Lung microvascular endothelial cell (primary cell): ENCODE results near the gene ZP1. TPM values are rescaled to one million over a fixed set of nuclear protein-coding genes. Genes with fewer than 3 reads are reported as not detected.

Source experiments
- DNase-seq, 2 donors: peaks; one replicate each; pipeline versions ENCODE4 v3.0.0 to v3.0.0-alpha.2; 2010; ENCODE audit warnings: low read depth in 2 of 2
- total RNA-seq: library from RNA; depleted of rRNA; stranded (reverse); fragments of >200 nt; gene quantifications from 2 replicates; pipeline ENCODE4 v1.2.1, GENCODE V29; 2014

Gene ZP1
- total RNA-seq, 1 donor from 2014 or later: not detected

DNA sequence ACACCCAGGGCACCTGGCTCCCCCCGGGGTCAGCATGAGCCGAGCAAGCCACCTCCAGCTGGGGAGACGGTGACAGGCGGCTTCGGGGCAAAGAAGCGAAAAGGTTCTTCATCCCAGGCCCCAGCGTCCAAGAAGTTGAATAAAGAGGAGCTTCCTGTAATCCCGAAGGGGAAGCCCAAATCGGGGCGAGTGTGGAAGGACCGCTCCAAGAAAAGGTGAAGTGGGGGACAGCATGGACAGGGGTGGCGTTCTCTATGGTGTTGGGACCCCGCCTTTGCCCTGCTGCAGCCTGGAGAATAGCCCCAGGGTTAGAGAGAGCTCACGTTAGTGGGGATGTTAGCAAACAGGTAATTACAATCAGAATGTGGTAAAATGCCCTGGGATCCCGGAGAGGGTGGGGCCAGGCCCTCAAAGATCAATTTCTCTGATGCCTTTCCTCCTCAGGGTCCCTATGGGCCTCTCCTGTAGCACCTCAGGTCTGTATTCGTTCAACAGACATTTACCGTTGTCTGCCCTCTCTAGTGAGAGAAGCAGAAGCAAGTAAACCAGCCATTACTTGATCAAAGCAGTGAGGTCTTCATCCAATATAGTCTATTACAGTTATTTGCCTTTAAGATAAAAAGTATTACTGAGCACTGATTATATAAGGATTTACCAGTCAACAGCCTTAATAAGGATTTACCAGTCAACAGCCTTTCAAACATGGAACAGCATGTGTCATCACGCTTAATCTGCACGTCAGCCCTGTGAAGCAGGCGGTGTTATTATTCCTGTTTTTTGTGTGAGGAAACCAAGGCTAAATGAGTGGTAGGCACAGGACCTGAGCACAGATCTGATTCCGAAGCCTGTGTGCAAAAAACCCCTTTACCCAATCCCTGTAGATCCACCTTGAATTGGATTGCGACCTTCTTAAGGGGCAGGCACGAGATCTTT lies 24.4 kb upstream of the ZP1 start:
- peak; percentile 50 to 56 for DNase-seq

DNA sequence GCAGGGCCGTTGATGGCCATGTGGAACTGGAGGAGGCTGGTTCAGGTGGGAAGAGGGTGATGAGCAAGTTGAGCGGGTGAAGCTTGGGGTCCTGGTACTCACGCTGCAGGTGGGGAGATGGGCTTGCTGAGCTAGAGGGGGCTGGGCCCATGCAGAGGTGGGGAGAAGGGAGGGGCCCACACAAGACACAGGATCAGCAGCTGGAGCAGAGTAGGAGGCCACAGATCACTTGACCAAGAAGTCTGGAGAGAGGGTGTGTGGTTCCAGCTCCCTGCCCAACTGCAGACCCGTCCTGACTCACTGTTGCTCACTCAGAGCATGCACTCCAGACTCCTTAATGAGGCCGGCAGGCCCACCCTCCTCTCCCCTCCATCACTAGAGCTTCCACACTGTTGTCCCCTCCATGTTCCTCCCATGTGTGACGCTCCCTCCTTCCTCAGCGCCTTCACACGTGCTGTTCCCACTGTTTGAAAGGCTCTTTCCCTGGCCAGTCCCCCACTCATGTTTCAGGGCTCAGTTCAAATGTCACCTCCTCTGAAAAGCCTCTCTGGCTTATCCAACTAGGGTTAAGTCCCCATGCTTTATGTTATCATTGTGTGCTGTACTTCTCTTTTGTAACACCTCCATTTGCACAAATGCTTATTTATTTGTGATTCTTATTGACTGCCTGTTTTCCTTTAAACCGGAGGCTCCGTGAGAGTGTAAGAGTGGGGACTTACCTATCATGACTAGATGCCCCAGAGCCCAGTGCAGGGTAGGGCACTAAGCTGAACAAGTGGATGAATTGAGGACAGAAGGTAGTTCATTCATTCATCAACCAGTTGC lies 23.1 kb upstream of the ZP1 start:
- DNase-seq: peak in 1 of 2 donors; percentile 49

DNA sequence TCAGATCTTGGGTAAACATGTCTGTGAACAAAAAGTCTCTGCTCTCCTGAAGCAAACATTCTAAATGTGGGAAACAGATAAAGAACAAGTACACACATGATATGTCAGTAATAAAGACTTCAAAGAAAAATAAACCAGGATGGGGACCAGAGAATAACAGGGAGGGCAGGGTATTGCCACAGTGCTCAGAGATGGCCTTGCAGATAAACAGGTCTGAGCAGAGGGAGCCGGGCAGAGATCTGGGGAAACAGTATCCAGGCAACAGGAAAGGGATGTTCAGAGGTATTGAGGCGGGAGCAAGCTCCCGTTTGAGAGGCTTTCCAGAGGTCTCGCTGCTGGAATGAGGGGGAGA lies 22.5 kb upstream of the ZP1 start:
- DNase-seq: peak; percentile 11 to 22

DNA sequence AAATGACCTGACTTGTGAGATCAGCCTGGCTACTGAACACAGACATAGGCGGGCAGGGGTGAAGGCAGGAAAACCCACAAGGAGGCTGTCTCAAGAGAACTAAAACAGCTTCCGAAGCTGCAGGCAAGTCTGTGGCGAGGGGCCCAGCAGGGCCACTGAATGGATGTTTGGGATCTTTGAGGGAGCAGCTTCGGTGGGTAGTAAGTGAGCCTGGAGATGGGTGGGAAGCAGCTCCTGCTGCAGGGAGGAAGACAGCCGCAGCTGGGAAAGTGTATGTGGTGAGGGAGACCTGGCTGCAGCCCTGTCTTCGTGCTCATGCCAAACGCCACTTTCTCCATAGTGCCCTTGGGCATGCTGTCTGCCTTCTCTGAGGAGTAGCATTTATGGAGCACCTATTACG lies 22.0 kb upstream of the ZP1 start:
- no peak for DNase-seq

DNA sequence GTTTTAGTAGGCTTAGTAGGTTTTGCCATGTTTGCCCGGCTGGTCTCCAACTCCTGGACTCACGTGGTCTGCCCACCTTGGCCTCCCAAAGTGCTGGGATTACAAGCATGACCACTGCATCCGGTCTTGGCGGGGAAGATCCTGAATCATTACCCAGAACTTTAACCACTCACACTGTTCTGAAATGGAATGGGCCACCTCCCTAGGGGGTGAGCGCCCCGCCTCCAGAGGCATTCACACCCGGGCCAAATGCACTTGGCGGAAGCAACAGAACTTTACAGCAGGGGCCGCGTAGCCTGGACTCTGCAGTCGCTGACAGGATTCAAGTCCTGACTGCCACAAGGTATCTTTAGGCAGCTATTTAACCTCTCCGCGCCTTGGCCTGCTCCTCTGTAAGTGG lies 20.1 kb upstream of the ZP1 start:
- DNase-seq: no peak

DNA sequence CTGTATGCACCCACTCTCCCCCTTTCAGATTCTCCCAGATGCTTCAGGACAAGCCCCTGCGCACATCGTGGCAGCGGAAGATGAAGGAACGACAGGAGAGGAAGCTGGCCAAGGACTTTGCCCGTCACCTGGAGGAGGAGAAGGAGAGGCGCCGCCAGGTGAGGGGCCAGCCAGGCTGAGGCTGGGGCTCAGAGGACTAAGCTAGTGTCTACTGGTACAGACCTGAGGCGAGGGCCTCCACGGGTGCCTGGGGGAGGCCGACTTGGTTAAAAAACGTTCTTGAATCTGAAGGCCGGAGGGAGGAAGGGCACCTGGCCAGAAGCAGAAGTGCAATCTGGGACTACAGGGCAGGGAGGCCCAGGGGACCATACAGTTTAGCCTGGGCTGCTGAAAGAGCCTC lies 19.4 kb upstream of the ZP1 start:
- DNase-seq: no peak

DNA sequence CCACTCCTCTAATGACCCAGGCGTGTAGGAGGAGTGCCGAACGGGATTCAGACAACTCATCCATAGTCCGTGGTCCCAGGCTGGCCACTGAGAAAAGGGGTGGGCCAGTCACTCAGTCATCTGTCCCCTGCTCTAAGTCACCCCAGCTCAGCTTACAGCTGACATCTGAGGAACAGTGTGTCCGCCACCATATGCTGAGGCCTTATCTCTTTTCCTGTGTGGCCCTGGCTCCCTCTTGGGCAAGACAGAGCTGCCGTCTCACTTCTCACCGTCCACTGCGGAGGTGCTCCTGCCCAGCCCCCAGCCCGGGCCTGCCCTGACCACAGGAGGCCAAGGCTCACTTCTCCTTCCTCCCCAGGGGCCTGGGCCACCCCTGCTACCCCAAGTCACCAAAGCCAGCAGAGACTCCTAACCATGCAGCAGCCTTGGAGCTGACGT lies 18.6 kb upstream of the ZP1 start:
- no peak for DNase-seq

DNA sequence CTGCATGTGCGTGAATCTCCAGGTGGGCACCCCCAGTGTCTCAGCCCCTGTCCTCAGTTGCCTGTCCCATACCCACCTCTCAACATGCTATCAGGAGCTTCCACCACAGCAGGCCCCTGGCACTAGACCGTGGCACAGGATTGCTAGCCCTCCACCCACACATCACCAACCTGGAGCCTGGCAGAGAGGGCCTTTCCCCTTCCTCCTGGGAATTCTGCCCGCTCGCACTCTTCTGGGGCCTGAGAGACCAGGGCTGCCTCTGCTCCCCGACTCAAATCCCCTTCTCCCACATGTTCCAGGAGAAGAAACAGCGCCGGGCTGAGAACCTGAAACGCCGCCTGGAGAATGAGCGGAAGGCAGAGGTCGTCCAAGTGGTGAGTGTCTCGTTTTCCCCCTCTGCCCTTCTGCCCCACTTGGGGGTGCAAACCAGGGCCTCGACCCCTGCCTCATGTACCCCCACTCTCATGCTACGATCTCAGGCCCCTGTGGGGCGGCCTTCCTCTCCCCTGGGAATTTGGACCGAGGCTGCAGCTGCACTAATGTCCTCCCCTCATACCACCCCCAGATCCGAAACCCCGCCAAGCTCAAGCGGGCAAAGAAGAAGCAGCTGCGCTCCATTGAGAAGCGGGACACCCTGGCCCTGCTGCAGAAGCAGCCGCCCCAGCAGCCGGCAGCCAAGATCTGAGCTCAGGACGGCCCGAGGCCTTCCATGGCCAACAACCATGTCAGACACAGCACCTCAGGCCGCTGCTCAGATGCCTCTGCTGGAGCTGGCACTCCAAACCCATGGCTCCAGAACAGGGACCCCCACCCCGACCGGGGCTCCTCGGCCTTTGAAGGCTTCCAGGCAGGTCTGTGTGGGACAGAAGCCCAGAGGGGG lies 17.5 kb upstream of the ZP1 start:
- DNase-seq: no peak

DNA sequence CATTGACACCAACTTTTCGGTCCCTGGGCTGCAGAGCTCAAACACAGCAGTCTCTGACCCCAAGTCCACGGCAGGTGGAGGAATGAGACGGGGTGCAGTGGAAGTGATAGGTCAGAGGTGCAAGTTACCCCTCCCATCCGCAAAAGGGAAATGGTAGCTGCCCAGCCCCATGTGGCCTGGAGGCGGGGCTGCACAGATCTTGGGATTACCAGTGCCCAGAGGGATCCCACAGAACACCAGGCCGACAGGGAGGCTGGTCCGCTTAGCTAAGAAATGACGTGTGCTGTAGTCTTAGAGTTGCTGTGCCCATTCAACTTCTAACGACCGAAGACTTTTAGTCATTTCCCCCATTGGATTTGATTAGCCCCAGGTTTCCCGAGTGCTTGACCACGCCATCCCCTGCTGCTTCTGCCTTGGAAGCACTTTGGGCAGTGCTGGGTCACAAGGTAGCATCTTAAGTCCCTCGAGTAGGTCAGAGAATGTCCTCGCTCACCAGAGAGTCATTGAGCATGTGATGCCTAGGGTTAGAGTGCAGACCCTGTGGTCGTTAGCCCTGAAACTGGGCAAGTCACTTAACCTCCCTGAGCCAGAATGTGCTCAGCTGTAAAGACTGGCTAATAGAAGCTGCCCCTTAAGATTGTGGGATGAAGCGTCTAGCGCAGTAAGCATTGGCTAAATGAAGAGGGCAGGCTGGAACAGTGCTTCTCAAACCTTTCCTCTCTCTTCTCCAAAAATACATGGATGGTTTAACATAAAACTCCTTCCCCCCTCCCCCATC lies 15.8 kb upstream of the ZP1 start:
- no peak for DNase-seq

DNA sequence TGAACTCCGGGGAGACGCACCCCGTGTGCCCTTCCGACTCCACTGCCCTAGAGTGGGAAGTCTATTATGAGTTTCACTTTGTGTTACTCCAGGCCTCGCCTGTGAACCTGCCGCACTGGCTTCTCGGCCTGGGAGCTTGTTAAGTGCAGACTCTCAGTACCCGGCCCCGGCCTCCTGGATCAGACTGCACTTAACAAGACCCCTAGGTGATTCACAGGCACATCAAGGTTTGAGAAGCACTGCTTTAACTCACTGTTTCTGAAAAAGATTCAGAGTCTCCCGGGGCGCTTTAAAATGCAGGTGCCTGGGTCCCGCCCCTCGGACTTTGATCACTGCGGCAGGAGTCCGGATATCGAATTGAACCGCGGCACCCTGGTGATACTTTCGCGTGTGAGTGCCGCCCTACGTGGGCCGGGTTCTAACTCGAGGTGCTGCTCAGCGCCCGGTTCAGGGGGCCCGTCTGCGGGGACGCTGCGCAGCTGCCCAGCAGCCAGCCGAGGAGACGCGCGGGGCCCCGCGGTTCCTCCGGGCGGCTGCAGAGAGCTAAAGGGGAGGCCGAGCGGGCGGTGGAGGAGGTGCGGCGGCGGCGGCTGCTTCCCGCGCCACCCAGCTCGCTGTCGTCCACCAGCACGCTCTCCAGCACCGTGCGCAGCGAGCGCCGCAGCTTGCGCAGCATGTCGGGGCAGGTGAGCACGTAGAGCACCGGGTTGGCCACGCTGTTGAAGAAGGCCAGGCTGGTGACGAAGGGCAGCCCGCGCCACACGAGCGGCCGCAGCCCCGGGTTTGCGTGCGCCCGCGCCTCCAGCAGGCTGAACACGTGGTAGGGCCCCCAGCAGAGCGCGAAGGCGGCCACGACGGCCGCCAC lies 15.0 kb upstream of the ZP1 start:
- DNase-seq: no peak

DNA sequence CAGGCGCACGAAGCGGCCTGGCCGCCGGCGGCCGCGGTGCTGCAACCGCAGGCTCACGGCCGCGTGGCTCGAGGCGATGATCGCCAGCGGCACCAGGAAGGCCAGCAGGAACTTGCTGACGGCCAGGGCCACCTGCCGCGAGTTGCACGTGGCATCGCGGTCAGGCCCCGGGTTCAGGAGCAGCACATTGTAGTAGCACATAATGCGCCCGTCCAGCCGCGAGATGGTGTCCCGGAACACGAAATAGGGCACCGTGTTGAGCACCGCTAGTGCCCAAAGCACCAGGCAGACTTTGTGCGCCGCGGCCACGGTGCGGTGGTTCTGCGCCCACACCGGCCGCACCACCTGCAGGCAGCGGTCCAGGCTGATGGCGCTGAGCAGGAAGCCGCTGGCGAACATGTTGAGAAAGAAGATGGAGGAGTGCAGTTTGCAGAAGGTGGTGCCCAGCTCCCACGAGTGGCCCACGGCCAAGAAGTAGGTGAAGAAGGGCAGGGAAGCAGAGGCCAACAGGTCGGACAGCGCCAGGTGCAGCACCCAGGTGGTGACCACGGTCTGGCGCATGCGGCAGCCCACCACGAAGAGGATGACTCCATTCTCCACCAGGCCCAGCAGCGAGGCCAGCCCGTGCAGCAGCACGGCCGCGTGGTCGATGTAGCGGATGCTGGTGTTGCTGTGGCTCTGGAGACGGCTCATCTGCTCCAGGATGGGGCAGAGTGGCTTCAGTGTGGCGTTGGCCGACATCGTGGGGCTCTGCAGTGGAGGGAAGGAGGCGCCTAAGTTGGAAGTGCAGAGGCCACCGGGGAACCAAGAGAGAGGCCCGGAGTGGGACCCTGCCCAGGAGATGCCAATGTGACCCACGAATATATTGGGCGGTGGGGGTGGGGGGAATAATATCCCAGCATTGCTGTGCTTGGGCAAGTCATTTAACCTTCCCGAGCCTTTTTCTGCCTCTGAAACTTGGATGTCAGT lies 14.1 kb upstream of the ZP1 start:
- DNase-seq: no peak

DNA sequence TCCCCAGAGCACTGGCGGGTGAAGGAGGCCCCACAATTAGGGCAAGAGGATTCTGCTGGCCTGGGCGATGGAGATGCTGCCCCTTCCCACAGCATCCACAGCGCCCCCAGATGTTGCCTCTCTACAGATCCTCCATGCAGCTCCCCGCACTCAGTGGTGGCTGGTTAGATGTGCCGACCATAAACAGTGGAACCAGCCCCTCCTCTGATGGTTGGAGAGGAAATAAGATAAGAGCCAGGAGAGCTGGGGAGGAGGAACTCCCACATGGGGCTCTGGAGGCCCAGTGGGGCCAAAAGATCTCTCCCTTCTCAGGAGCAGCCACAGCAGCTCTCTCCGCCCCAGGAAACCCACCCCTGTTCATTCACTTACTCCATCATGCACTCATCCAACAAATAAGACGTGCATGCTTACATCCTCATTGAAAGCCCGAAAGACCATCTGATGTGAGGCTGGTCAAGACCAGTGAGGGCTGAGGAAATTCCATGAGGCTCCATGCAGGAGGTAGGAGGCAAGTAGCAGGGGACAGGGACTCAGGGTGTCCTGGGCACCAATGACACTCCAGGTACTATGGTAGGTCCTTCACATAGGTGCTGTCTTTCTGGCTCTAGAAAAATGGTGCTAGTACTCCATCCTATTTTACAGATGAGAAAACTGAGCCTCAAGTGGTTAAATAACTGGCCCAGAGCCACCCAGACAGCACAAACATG lies 13.0 kb upstream of the ZP1 start:
- no peak for DNase-seq

DNA sequence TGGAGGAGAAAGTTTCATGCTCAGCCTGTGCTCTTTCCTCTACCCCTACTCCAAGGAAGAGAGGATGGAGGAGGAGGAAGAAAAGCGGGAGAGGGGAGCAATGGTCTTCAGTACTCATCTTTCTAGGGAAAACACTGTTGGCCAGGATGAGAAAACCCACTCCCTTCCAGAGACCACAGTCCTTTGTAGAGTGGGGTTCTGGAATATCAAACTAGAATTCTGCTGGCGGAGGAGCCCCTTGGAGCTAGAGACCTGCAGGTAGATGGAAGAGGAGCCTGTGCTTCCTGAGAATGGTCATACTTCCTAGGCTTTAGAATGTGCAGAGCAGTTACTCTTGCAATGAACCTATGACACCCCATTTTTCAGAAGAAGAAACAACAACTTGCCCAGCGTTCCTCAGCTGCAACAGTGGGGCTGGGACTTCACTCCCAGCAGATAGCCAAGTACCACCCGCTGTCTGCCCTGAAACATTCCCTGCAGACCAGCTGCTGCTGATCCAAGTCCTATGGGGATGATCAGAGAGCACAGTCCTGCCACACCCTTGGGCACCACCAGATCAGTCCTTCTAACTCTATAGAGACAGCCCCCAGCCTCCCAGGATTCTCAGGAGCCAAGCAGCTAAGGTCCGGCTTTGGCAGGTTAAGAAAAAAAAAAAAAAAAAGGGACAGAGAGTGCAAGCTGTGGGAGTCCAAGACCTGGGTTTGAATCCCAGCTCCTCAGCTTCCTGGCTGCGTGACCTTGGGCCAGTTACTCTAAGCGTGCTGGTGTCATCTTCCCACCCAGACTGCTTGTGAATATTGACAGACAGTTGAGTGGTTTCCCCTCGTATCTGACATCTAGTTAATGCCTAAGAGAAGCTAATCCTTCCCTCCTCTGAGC lies 12.3 kb upstream of the ZP1 start:
- no peak for DNase-seq

DNA sequence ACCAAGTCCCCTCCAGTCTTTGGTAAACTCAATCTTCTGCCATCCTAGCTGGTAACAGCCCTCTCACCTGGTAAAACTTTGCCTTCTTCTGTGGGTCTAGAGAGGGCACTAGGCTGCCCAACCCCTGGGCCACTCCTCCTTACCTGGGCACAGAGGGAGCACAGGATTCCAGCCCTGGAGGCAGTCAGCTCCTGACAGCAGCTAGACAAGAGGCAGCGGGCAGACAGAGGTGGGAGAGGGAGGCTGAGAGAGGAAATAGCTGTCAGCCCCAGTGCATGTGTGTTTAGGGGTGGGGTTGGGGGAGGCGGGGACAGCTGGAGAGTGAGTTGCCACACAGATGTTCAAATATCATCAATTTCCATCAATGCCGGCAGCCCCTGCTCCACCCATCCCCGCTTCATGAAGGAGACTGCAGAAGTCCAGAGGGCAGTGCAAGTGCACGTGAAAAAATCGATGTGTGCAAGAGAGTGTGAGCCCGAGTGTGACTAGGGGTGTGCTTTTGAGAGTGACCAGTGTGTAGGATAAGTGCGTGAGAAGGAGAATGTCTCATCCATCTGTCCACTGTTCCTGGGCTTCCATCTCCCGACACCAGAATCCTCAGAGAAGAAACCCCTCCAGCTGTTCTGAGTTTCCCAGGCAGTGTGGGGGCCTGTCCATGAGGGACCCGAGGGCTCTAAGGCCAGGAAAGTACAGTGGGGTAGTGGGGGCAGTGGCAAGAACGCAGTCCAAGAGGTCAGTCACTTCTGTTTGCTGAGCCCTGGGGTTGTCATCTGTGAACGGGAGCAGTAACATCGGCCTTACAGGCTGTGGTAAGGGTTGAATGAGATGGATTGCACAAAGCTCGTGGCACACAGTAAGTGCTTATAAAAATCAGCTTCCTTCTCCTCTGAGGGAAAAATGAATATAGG lies 11.4 kb upstream of the ZP1 start, which contains the start of gene PTGDR2:
TSS of gene PTGDR2 (minus strand) at position 225 of the 908 bp plus-strand sequence. CDS start 2,228 bp downstream, outside the sequence.
- DNase-seq: no peak

DNA sequence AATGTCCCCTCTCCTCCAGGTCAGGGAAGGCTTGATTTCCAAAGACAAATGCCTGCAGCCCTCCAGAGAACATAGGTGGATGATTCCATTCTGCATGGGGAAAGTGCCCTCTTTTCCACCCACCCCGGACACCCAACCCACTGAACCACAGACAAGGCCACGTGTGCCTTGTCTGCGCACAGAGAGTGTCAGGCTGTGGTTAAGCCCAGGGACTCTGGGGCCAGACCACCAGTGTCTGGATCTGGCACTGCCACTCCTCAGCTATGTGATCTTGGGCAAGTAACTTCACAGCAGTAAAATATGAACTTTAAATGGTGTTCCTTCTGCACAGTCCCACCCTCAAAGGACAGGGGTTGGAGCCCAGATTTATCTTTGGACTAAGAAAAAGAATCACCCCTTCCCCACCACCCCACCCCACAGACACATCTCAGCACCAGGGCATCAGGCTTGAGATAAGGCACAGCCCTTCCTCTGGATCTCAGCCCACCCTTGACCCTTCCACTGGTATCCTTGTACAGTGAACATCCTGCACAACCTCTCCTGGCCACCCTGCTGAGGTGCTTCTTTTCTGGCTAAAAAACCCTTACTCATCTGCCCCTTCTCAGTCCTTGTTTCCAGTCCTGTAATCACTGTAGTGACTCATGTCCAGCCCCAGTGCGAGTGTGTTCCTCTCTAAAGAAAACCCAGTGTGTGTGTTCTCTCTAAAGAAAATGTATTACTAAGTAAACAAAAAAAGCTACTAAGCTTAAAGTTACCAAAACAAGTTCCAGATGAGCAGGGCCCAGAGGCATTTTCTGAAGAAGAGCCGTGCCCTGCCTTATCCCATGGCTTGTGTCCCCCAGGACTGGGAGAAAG lies 9.7 kb upstream of the ZP1 start:
- no peak for DNase-seq
